HG03196 (cell line): ENCODE results near the gene TMEM8B.
A peak's percentile ranks its signal among the peaks of the same experiment; 100 is the strongest.

Source experiments
- ATAC-seq: cut with Tn5 transposase; IDR thresholded peaks from one replicate; pipeline ENCODE4 v1.9.1; 2021; ENCODE audit not compliant: unreplicated experiment

The TMEM8B gene

DNA sequence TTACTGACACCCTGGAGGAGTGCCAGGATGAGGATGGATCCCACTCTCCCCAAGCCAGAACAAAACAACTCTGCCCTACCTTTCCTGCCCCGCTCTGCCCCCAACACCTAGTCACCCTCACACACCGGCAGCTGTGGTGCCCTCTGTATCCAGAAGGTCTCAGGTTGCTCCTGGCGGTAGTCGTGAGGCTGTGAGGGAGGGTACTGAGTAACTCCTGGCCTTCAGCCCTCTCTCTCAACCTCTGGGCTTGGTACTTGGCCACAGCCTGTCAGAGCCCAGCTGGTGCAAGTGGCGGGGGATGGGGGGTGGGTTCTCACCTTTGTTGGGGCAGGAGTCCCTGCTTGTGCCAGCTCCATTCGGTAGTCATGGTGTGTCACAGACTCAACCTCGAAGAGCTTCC is 18.9 kb upstream of the TMEM8B start:
- no peak for ATAC-seq

GRCh38 chr9:35811381-35812024 is 17.5 kb upstream of the TMEM8B start:
- no peak for ATAC-seq

DNA sequence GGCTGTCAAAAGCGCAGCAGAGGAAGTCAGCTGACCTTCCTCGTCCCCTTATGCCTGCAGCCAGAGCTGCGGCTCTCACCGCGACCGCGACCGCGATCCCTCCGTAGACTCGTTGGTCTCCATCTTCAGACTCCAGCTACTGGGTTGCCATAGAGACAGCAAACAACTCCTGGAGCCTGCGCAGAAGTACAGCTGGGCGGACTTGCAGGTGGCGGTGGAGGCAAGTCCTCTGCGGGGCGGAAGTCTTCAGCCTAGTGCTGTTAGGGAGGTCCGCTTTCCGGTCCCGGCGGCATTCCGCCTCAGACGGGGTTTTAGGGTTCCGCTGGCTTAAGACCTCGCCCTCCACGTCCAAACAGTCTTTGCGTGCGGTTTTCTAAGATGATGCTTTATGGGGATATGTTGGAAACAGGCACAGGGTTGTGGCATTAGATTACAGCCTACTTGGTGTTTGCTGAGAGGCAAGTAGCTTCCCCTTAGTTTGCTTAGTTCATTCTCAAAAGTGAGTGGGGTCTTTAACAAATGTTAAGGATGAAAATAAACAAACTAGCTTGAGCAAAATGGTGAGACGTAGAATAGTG is 16.9 kb upstream of the TMEM8B start, which contains the start of gene SPAG8:
SPAG8 (minus strand) TSS at position 238 of the 578 bp plus-strand sequence; CDS start at position 123, 115 bp downstream.
- peak; percentile 50 for ATAC-seq

- ATAC-seq: no peak
These were observed 15.5 kb upstream of the TMEM8B start for GRCh38 chr9:35813434-35814105.

- ATAC-seq: peak; percentile 23
These were observed 14.8 kb upstream of the TMEM8B start for GRCh38 chr9:35814106-35814840.

DNA sequence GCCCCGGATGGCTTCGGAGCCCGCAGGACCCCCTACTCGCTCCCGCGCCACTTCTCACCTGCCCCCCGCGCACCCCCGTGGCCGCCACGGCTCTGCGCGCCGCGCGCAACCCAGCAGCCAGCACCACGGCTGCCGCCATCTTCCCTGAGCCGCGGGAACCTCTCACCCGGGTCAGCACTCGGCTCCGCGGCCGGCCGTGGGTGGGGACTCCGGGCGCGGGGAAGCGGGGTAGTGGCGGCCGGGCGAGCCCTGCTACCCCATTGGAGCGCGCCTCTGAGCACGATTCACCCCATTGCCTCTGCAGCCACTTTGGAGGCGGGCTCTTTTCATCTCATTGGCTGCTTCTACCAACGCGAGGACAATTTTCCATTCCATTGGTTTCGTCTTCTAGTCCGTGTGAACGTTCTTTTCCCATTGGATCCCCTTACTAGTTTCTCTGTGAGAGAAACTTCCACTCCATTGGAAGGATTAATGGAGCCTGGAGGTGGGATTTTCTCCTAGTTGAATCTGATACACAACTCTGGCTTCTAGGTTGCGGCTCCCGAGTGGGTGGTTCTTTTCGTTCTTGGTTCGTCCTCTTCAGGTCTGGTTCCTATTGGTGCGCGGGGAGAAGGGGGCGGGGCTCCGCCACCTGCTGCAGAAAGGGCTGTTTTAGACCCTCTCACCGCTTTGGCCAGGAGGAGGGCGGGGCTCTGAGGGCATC is 14.0 kb upstream of the TMEM8B start, which contains the start of gene HINT2:
HINT2 (minus strand) TSS at position 202 of the 703 bp plus-strand sequence; CDS start at position 139, 63 bp downstream.
- ATAC-seq: peak; percentile 74

DNA sequence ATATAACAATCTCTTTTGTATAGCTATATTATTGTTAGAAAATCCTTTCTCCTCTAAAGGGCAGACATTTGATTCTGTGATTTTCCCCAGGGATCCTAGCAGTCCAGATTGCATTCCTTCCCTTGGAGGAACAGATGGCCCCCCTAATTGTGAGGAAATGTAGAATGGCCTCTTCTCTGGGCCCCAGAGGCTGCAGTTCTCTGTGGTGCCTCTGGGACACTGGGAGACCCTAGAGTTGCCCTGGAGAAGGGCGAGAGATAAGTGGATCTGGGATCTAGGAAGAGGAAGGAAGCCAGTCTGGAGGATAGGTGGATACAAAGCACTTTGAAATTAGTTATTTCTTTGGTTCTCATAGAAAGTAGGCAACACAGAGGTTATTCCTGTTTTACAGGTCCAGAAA is 12.3 kb upstream of the TMEM8B start:
- ATAC-seq: no peak

DNA sequence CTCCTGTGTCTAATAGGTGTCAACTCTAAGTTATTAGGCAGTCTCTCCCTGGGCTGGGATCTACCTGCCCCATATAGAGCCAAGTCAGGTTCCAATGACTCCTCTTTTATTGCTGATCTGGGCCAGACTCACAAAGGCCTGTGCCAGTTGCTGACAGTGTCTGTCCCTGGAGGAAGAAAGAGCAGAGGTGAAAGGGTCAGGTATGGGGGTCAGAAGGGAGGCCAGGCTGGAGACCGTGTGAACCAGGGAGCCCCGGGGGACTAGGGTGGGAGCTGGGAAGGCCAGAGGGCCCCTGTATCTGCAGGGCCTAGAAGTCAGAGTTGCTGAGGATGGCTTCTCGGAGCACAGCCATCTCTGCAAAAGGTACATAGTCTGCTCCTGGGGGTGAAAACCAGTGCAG is 10.7 kb upstream of the TMEM8B start:
- ATAC-seq: no peak

DNA sequence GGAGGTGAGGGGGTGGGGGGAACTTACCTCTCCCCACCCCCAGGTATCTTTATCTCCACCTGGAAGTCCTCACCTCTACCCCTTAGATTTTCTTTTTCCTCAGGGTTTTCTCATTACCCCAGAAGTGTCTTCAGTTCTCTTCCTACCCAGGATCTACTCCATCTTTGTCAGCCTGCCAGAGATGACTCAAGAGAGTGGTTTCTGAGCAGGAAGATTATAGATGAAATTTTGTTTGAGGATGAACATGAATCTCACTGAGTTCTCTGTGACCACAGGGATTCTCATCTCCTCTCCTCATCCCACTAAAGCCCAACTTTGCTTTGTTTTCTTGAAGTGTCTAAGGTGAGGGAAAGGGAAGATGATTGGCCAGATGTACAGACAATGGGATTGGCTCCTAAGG is 9.0 kb upstream of the TMEM8B start:
- ATAC-seq: no peak

GRCh38 chr9:35822926-35823325 is 6.1 kb upstream of the TMEM8B start:
- no peak for ATAC-seq

GRCh38 chr9:35826071-35826701 is 2.8 kb upstream of the TMEM8B start:
- ATAC-seq: peak; percentile 44

DNA sequence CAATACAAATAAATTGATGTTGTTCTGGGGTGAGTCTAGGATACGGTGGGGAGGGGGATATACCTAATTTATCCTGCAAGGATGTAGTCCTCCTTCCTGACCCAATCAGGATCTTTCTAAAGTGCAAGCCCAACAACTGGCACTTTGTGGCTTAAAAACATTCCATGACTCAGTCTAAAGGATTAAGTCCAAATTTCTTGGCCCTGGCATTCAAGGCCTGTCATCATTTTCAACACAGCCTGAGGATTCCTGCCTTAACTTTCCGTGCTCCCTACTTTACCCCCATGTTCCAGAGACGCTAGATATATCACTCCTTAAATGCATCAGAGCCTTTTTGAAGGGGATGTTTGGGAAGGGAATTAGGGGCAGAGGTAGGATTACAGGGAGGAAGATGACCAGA is 1.5 kb upstream of the TMEM8B start:
- no peak for ATAC-seq

DNA sequence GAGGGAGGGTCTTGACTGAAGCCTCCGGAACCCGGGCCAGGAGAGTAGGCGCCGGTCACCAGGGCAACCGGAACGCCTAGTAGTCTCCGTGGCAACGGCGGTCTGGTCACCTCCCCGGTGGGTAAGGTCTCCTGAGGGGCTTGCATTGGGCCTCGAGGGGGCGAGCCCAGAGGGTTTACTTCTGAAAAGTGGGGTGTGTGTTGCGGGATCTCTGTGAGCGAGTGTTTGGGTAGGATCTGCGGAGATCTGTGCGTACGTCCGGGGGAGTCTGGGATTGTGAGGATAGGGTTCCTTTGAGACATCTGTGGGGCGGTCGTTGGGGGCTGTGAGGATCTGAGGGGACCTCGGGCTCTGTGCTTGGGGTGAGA is 328 bp upstream of the TMEM8B start, which contains the start of gene FAM221B:
FAM221B (minus strand) TSS at position 17 of the 368 bp plus-strand sequence. CDS start 2,571 bp downstream, outside the sequence.
- no peak for ATAC-seq

GRCh38 chr9:35829764-35830096 is 702 bp downstream of the TMEM8B start:
- no peak for ATAC-seq

GRCh38 chr9:35831040-35831439 is 2.0 kb downstream of the TMEM8B start:
- no peak for ATAC-seq

DNA sequence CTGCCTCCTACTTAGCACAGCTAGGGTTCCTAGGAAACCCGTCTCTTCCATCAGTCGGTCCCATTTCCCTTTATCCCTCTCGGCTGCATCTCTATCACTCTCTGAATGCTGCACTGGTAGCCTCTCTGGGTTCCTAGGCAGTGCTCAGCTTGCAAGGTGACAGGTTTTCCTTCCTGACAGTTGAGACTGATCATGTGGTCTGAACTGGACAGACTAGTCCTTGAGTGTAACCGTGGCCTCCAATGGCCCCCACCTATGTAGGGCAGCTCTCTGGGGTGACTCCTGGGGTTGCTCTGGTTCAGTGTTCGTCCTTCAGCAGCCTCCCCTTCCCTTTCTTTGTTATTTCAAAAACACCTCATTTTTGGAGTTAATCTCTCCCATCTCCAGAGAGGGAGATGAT is 3.8 kb downstream of the TMEM8B start:
- no peak for ATAC-seq

DNA sequence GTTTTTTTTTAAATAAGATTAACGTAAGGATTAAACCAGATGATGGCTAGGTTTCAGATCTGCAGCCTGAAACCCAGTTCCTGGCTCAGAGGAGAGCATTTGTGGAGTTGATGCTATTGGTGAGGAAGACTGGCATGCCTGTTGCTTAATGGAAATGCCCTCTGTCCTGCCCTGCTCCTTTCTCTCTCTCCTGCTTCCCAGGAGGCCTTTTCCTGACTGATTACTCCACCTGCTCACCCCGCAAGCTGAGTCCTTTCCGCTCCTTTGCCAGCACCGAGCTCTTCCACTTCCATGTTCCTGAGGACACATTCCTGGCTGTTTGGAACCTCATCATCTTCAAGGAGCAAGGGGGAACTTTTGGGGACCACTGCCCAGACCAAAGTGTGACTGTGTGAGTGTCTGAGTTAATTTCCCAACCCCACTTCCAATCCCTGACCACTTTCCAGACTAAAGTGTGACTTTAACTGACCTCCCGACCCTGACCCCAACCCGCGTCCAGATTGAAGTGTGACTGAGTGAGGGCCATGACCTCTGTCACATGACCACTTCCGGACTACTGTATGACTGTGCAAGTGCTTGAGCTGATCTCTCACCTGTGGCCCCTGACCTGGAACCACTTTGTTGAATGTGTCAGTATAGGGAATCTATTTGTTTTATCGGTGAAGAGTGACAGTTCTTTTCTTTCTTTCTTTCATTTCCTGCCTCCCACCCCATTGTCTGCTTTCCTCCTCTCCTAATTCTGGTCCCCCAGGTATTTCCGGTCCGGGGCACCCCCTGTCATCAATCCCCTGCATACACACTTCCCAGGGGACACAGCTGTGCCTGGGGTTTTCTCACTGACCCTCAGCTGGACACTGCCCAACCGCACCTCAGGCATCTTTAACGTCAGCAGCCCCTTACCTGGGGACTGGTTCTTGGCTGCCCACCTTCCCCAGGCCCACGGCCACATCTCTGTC is 5.5 kb downstream of the TMEM8B start:
- ATAC-seq: no peak

- ATAC-seq: no peak
These were observed 6.2 kb downstream of the TMEM8B start for GRCh38 chr9:35835216-35835632.

GRCh38 chr9:35835766-35836165 is 6.7 kb downstream of the TMEM8B start:
- ATAC-seq: no peak
